ENCODE results near the gene OR2A25.

OR2A25 gene

DNA sequence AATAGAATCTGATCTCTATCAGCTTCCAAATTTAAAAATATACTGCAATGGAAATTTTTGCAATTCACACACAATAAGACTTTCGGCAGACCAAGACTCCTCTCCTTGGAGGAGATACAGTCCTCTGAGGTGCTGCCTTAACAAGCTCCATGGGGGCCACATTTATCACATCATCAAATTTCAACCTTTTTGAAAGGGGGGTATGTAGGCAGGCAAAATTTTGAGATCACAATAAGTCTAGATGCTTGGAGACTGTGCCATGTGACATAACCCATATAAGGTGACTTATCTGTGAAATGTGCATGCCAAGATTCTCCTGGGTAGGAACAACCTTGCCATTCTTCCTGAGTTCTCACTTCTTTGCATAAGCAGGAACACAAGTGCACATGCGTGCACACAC lies 16.4 kb downstream of the OR2A25 start, which contains the start of gene OR2A12:
OR2A12 (plus strand) TSS at position 301 of the 400 bp plus-strand sequence. CDS start 8,830 bp downstream, outside the sequence.
- no peak for DNase-seq

DNA sequence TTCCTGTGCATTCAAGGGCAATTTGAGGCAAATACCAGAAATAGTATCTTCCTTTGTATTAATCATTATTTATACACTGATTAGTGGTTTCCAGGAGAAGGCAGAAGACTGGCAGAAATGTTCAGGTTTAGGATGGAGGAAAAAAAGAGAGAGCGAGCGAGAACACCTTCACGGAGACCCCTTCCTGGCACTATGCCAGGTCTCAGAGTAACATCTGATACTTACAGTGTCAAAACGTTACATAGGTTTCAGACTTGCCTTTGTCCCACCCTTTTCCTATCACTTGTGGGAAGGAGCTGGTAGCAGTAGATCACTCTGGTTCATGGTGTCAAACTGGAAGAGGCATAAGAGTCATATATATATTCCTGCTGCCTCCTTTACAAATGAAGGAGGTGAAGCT lies 17.1 kb downstream of the OR2A25 start:
- DNase-seq: no peak

GRCh38 chr7:144087230-144087629 lies 17.6 kb downstream of the OR2A25 start:
- no peak for DNase-seq

GRCh38 chr7:144090667-144091066 lies 21.1 kb downstream of the OR2A25 start:
- DNase-seq: no peak

DNA sequence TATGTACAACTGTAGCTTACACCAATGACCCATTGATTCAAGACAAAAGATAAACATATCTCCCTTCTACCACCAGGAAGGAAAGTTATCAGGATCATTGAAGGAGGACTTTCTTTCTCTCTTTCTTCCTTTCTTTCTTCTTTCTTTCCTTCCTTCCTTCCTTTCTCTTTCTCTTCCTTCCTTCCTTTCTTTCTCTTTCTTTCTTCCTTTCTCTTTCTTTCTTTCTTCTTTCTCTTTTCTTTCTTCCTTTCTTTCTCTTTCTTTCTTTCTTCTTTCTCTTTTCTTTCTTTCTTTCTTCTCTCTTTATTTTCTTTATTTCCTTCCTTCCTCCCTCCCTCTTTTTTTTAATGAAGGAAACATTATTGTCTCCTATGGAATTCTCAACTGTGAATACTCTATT lies 29.2 kb downstream of the OR2A25 start:
- DNase-seq: no peak

- DNase-seq: no peak
Measured at GRCh38 chr7:144100607-144101006, 31.0 kb downstream of the OR2A25 start.

- no peak for DNase-seq
Measured at GRCh38 chr7:144102041-144102440, 32.4 kb downstream of the OR2A25 start.

DNA sequence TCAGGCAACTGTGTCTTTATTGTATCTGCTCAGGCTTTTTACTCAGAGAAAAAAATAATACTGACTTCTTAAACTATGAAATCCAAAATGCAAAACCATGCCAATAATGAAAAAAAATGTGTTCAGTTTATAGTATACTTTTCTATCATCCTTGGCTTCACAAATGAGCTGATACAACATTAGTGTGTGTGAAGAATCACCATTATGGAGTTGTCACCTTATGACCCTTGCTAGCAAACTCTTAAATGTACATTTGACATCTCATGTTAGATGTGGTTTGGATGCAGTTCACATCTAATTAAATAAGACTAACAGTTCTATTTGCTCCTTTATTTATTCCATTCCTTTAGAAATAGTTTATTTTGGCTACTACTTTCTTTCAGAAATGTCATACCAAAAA lies 35.6 kb downstream of the OR2A25 start:
- DNase-seq: no peak

DNA sequence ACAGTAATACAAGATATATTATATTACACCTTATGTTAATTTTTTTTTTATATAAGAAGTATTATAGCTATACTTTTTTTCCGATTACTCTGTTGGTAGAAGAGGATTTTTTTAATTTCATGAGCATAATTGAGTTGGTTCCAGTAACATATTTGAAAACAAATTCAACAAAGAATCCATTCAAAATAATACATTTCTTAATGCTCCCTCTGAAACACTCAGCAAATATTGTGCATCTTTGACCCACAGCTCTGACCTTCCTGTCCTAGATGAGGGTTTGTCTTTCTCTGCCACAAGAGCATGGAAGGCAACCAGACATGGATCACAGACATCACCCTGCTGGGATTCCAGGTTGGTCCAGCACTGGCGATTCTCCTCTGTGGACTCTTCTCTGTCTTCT lies 39.7 kb downstream of the OR2A25 start, which contains the start of gene OR2A2:
OR2A2 (plus strand) TSS at position 301 of the 400 bp plus-strand sequence; CDS start at position 301, 0 bp downstream.
- no peak for DNase-seq

GRCh38 chr7:144110272-144110671 lies 40.7 kb downstream of the OR2A25 start:
- DNase-seq: no peak

DNA sequence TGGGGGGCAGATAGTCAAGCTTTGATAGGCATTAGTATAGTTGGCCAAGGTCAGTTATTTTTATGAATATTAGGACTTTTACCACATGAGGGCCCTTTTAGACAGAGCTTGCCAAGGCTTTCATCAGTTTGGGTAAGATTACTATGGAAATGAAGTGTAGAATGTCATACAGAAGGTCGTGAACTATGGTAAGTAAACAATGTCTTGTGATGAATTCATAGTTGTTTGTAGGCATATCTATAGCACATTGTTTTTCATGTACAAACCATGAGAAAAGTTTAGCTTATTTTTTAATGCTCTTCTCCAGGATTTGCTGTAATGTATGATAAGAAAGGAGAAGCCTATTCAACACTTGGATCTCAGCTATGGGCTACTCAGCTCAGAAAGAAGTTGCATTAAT lies 44.0 kb downstream of the OR2A25 start:
- DNase-seq: no peak

GRCh38 chr7:144118341-144118740 lies 48.7 kb downstream of the OR2A25 start:
- no peak for DNase-seq

- no peak for DNase-seq
Measured at GRCh38 chr7:144122876-144123275, 53.3 kb downstream of the OR2A25 start, which contains the start of gene OR2A14. Gene OR2A14, plus strand, starts transcription at chr7:144123176. Its CDS starts 5,937 bp downstream, at chr7:144129113.

Measured in CD4-positive, alpha-beta T cell treated with Interleukin-10 for 1 hour (primary cell).